Measurements from ENCODE around the gene FOXG1. TPM values are rescaled to one million over a fixed set of nuclear protein-coding genes. Genes with fewer than 3 reads are reported as not detected.

FOXG1 gene
- total RNA-seq, 1 experiment from 2014 or later = not detected

DNA sequence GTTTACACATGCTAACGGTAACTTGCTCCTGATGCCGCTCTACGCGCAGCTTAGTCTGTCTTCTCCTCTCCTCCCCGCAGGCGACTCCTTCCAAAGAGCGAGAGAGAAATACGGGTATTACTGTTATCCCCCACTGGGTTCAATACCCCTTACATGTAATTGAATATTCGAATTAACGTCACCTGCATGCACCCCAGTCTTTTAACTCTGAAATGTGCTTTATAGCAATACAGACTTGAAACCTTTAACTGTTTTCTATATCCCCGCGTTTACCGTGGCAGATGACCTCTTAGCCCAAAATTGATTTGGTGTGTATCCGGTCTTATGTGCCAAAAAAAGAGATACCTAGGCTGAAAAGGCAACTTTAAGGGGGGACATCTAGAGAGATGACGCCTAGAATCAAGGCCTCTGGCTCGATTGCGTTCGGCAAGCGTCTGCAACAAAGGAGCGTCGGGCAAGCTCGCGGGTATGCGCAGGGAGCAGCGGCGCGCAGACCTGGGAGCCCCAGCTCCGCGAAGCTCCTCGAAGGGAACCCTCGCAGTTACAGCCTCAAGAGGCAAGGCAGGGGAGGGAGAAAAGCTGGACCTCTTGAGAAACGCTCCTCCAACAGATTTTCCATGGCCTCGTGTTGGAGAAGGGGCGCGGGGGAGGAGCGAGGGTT lies 6.8 kb upstream of the FOXG1 start:
- in situ Hi-C loops (cut with HindIII; ENCODE audit: low pct_unique_long_range_greater_than_20kb, low sequenced_read_pairs) = no loop called here
- no peak for DNase-seq (ENCODE audit: low read depth)

DNA sequence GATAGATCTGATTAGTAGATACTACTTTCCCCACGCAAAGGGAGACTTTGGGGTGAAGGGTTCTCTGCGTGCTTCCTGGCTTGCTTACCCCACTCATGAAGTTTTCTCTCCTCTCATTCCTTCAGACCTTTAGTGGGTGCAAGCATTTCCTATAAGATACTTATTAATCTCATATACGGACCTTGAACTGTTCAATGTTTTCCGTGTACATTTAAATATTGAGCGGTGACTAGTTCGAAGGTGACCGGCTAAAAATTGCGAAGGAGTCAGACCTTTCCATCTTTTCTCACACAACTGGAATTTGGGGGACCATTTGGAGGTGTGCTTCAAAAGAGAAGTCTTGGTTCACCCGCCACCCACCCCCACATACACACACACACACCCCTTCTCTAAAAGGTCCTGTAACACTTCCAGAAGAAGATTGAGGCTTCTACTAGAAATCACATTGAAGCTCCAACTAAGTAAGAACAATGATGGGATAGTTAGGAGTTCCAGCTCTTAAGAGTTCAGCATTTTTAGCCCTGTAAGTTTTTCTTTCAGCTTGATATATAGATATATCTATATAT lies 6.1 kb upstream of the FOXG1 start:
- DNase-seq (ENCODE audit: low read depth) = no peak
- in situ Hi-C loops (cut with HindIII; ENCODE audit: low pct_unique_long_range_greater_than_20kb, low sequenced_read_pairs) = no loop called here

DNA sequence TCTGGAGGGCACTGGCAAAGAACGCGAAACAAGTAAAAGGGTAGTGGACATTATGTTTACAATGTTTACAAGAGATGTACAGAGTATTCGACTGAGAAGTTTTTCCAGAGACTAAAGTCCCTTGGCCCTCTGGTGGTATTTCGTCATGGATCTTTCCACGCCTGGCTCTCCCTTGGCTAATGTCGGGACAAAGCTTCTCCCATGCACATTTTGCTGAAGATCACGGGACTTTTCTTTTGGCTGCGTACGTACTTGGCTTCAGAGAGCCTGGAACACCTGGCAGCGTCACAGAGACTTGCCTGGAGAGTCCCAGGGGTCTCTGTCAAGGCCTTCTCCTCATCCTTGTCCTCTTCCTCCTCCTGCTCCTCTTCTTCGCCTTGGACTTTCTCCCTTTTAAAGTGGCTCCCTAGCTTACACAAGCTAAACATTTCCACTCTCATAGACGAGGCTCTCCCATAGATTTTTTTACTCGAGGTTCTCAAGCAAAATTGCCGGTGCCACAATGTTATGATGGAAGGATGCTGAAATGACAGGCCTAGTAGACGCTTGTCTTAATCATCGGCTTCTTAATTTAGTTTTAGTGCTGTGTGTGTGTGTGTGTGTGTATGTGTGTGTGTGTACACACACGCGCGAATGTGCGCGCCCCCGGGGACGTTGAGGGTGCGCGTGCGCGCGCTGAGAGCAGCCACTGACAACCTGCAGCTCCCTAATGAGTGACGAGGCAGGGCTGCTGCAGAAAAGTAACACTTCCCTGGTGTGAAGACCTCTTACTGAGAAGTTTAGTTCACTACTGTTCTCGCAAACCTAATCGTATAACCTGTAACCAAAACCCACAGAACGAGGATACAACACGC lies 4.9 kb upstream of the FOXG1 start:
- in situ Hi-C loops (cut with HindIII; ENCODE audit: low pct_unique_long_range_greater_than_20kb, low sequenced_read_pairs) = no loop called here

DNA sequence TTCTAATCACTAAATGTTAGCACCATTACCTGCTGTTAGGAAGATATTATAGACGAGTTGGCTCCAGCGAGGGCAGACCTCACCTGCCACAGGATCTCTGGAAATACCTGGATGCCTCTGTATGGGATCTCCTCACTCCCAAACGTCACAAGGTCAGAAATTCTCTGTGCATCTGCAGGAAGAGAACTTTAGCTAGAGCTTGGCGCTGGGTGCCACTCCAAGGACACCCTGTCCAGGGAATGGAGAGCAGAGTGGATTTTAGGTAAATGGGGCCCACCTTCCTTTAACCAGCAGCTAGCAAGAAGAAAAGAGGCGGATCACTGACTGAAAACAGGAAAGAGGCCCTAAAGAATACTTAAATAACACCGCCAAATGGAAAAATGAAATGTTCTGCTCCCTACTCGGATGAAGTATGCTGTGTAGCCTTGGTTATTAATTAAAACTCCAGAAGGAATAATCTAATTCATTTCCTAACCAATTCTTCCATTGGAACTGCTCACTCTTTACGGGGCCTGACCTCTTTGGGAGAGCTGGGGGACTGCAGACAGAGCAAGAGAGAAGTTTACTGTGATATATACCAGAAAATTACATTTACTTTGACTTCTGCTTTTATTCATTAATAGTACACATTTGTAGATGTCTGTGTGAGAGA lies 4.2 kb upstream of the FOXG1 start:
- DNase-seq (ENCODE audit: low read depth) = no peak
- in situ Hi-C loops (cut with HindIII; ENCODE audit: low pct_unique_long_range_greater_than_20kb, low sequenced_read_pairs) = no loop called here

More for the DNA sequence above, 4.9 kb upstream of the FOXG1 start:
- no peak for DNase-seq (ENCODE audit: low read depth)

DNA sequence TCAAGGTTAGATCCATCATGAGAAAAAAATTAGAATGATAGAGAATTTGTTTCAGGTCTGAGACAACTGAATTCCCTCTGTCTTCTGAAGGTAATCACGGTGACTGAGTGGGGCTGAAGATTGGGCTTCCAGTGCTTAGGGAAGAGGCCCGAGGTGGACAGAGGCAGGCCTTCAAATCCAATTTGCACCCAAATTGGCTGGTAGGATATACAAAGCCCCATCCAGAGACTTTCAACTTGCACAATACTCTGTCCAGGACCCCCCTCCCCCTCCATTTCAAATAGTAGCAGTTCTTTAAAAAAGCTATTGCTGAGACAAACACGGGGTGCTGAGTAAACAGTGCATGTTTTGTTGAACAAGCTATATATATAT lies 3.6 kb upstream of the FOXG1 start:
- in situ Hi-C loops (cut with HindIII; ENCODE audit: low pct_unique_long_range_greater_than_20kb, low sequenced_read_pairs) = no loop called here
- DNase-seq (ENCODE audit: low read depth) = no peak

DNA sequence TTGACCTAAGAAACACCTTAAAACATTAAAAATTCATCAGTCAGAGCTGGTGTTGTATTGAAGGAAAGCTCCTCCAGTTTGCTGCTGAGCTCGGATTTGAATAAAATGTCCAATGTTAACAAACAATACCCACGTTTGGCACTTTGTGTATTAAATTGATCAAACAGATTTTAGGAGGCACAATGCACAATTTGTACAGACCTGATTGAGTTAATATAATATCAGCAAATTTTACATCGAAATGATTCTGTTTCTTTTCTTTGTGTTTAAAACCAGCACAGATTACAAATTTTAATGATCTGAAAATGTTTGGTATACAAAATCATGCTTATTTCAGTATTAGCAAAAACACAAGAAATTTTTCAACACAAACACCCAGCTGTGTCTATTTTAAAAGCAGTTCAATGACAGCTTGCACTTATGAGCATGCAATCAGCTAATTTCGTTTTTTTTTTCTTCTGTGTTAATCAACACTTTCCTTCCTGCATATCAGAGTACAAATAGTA lies 2.8 kb upstream of the FOXG1 start:
- in situ Hi-C loops (cut with HindIII; ENCODE audit: low pct_unique_long_range_greater_than_20kb, low sequenced_read_pairs) = no loop called here
- no peak for DNase-seq (ENCODE audit: low read depth)

DNA sequence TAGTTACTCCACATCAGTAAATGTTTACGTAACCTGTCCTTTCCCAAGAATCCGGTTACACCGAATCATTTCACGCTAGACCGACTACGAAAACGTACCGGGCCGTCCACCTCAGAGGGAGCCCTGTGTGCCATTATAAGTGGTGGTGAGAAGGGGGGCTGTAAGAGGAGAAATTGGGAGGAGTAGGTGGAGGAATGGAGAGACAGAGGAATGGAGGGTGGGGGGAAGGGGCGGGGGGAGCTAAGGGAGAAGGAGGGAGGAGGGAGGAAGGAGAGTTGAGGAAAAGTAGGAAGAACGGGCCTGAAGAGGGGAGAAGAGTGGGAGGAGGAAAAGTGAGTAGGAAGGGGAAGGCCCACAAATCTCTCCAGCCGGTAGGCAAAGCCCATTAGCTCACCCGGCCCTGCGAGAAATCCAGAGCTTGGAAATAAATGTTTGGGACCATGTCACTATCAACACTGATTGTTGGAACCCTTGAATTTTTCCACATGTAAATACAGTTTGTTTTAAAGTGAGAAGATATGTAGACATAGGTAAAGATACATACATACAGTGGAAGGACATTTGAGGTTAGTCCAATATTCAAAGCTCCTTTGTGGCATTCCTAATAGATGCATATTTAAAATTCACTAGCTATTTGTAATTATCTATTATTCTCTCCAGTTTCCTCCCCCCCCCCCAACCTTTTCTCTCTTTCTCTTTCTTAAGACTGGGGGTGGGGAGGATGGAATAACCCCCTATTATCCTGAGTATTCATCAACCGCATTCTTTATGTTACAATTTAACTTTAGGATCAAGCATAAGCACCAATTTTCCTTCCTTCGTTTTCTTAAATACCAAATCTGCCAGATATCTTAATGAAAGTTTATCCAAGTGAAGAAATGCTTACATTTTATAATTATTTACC lies 2.1 kb upstream of the FOXG1 start:
- in situ Hi-C loops (cut with HindIII; ENCODE audit: low pct_unique_long_range_greater_than_20kb, low sequenced_read_pairs) = no loop called here
- no peak for DNase-seq (ENCODE audit: low read depth)

DNA sequence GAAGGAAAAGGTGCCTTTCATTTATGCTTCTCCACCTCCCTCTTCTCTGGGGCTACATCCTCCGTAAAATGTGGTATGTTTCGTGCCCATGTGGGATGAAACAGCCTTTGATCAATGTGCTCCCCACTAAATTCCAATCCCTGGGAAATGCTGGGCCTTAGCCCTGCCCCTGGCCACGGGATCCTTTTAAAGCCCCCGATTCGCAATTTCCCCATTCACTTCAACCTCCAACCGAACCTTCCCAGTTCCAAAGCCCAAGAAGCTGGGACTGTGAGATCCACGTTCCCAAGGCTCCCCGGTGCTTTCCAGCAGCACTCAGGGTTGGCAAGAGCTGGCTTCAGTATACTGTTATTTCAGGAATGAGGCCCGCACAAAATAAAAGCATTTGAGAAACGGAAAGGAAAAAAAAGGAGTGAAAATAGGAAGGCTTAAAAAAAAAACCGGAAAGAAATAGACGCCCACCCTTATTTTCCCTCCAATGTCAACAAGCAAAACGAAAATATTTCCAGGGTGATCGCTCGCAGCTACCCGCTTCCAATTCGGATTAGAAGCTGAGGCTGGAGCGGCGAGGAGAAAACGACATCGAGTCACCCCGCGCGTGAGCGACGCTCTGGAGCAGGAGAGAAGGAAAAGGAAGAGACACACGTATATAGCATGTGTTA lies 1.3 kb upstream of the FOXG1 start:
- in situ Hi-C loops (cut with HindIII; ENCODE audit: low pct_unique_long_range_greater_than_20kb, low sequenced_read_pairs) = no loop called here
- DNase-seq (ENCODE audit: low read depth) = no peak

DNA sequence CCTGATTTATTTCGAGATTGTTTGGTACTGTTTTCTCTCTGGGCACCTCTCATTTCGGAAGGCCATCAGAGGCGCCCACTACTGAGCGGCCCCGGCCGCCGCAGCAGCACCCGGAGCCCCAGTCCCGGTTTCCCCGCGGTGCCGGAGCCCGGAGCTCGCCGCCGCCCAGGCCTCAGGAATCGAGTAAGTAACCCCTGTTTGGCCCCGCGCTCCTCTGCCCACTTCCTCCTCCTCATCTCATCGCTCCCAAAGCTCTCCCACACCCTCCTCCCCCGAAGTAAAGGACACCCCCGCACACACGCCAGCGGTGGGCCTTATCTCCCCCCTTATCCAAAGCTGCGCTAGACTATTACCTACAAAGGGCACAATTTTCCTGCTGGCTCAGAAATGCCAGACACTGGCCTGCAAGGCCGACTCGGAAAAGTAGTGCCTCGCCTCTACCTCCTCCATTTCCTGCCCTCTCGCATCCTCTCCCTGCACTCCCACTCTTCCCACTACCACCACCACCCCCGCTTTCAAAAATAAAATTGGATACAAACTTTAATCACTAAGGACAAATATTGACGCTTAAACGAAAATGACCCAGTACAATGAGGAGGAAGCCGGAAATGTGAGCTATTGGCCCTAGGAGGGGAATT lies 637 bp upstream of the FOXG1 start:
- DNase-seq (ENCODE audit: low read depth) = no peak
- in situ Hi-C loops (cut with HindIII; ENCODE audit: low pct_unique_long_range_greater_than_20kb, low sequenced_read_pairs) = no loop called here

DNA sequence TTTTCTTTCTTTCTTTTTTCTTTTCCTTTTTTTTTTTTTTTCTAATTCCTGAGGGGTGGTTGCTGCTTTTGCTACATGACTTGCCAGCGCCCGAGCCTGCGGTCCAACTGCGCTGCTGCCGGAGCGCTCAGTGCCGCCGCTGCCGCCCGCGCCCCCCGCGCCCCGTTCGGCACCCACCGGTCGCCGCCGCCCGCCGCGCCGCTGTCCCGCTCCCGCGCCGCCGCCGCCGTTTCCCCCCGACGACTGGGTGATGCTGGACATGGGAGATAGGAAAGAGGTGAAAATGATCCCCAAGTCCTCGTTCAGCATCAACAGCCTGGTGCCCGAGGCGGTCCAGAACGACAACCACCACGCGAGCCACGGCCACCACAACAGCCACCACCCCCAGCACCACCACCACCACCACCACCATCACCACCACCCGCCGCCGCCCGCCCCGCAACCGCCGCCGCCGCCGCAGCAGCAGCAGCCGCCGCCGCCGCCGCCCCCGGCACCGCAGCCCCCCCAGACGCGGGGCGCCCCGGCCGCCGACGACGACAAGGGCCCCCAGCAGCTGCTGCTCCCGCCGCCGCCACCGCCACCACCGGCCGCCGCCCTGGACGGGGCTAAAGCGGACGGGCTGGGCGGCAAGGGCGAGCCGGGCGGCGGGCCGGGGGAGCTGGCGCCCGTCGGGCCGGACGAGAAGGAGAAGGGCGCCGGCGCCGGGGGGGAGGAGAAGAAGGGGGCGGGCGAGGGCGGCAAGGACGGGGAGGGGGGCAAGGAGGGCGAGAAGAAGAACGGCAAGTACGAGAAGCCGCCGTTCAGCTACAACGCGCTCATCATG lies 654 bp downstream of the FOXG1 start:
- in situ Hi-C loops (cut with HindIII; ENCODE audit: low pct_unique_long_range_greater_than_20kb, low sequenced_read_pairs) = no loop called here
- no peak for DNase-seq (ENCODE audit: low read depth)

DNA sequence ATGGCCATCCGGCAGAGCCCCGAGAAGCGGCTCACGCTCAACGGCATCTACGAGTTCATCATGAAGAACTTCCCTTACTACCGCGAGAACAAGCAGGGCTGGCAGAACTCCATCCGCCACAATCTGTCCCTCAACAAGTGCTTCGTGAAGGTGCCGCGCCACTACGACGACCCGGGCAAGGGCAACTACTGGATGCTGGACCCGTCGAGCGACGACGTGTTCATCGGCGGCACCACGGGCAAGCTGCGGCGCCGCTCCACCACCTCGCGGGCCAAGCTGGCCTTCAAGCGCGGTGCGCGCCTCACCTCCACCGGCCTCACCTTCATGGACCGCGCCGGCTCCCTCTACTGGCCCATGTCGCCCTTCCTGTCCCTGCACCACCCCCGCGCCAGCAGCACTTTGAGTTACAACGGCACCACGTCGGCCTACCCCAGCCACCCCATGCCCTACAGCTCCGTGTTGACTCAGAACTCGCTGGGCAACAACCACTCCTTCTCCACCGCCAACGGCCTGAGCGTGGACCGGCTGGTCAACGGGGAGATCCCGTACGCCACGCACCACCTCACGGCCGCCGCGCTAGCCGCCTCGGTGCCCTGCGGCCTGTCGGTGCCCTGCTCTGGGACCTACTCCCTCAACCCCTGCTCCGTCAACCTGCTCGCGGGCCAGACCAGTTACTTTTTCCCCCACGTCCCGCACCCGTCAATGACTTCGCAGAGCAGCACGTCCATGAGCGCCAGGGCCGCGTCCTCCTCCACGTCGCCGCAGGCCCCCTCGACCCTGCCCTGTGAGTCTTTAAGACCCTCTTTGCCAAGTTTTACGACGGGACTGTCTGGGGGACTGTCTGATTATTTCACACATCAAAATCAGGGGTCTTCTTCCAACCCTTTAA lies 1.5 kb downstream of the FOXG1 start:
- DNase-seq (ENCODE audit: low read depth) = no peak
- in situ Hi-C loops (cut with HindIII; ENCODE audit: low pct_unique_long_range_greater_than_20kb, low sequenced_read_pairs) = no loop called here

DNA sequence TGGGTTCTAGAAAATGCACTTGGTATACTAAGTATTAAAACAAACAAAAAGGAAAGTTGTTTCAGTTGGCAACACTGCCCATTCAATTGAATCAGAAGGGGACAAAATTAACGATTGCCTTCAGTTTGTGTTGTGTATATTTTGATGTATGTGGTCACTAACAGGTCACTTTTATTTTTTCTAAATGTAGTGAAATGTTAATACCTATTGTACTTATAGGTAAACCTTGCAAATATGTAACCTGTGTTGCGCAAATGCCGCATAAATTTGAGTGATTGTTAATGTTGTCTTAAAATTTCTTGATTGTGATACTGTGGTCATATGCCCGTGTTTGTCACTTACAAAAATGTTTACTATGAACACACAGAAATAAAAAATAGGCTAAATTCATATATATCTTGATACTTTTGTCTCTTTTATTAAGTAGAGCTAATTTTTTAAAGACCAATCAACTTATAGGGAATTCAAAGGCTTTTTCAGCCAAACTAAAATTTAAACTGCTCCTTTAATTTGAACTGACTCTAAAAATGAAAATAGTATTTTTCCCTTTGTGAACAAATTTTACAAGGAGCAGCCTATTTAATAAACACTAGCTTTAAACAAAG lies 2.8 kb downstream of the FOXG1 start:
- in situ Hi-C loops (cut with HindIII; ENCODE audit: low pct_unique_long_range_greater_than_20kb, low sequenced_read_pairs) = no loop called here
- no peak for DNase-seq (ENCODE audit: low read depth)

DNA sequence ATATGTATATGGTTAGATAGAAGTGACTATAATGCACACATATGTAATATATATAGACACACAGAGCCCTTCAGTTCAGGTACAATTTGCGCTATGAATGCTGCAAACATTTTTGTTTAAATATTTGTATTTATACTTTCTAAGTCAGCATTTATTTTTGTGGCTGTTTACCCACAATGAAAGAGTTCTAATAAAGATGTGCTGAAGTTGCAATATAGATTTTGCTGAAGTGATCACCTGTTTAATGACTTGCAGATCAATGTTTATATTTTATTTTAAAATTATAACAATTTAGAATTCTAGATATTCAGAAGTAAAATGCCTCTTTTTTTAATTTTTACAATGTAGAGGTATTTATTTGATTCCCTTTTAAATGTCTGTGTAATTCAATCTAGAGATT lies 3.5 kb downstream of the FOXG1 start:
- no peak for DNase-seq (ENCODE audit: low read depth)
- in situ Hi-C loops (cut with HindIII; ENCODE audit: low pct_unique_long_range_greater_than_20kb, low sequenced_read_pairs) = no loop called here

DNA sequence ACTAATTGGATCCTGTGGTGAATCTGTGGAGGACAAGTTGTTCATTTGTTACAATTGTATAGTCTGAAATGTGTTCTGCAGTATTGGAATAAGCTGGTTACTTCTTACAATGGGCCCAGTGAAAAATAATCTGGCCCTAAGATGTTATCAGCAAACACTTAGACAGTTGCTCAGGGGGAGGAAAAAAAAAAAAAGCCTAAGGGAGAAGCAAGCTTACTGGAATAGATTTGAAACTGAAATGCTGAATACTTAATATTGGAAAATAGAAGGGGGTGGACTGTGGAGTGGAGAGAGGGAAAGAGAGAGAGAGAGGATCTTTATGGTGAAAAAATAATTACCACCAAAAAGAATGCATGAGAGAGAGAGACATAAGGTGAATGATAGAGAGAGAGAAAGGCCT lies 4.0 kb downstream of the FOXG1 start:
- no peak for DNase-seq (ENCODE audit: low read depth)
- in situ Hi-C loops (cut with HindIII; ENCODE audit: low pct_unique_long_range_greater_than_20kb, low sequenced_read_pairs) = no loop called here

DNA sequence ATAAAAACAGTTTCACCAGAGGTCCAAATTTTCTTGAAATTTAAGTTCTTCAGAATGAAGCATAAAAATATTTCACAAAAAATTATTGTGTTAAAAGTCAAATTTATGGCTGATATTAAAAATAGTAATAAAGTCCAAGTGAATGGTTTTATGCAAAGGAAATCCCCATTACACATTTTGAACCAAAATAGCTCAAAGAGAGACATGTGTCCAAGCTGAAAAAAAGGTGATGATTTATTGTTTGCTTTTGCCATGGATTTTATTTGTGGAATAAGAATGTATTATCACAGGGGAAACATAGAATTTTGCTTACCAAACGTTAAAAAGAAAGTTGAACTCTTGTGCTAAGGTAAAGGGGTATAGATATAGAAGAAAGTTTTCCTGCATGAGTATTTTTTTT lies 4.6 kb downstream of the FOXG1 start:
- in situ Hi-C loops (cut with HindIII; ENCODE audit: low pct_unique_long_range_greater_than_20kb, low sequenced_read_pairs) = no loop called here
- DNase-seq (ENCODE audit: low read depth) = no peak

All from Caki2 (cell line).